Choroid plexus epithelial cell (primary cell): Measurements from ENCODE around the gene SNED1.

ENCODE experiments used
- DNase-seq: peaks from one replicate; pipeline ENCODE4 v3.0.0-alpha.2; 2010; ENCODE audit warnings: low read depth
- H3K4me3 ChIP-seq: 2 replicates; pipeline ENCODE4 v1.5.1; 2011; ENCODE audit warnings: low read depth, mild to moderate bottlenecking, control low read depth, low read length, moderate library complexity
- CTCF ChIP-seq: conservative IDR thresholded peaks from 2 replicates; pipeline ENCODE4 v1.5.1; 2011; ENCODE audit warnings: low read depth, mild to moderate bottlenecking, control low read depth, inconsistent platforms, low read length, moderate library complexity

SNED1 gene

GRCh38 chr2:241025639-241026038, 27.2 kb downstream of the SNED1 start:
- no peak for TF ChIP-seq CTCF
- no peak overlapping the region for H3K4me3 ChIP-seq
- DNase-seq: no peak

GRCh38 chr2:241029599-241030332, 31.3 kb downstream of the SNED1 start:
- no peak for DNase-seq
- H3K4me3 ChIP-seq: no peak overlapping the region
- TF ChIP-seq CTCF: no peak

GRCh38 chr2:241030333-241030680, 31.9 kb downstream of the SNED1 start:
- TF ChIP-seq CTCF: no peak
- H3K4me3 ChIP-seq: no peak overlapping the region

GRCh38 chr2:241030883-241031282, 32.5 kb downstream of the SNED1 start:
- no peak for DNase-seq
- no peak for TF ChIP-seq CTCF
- H3K4me3 ChIP-seq: no peak overlapping the region

More at GRCh38 chr2:241030333-241030680, 31.9 kb downstream of the SNED1 start:
- no peak for DNase-seq

- no peak for TF ChIP-seq CTCF
- H3K4me3 ChIP-seq: no peak overlapping the region
- DNase-seq: no peak
Measured at GRCh38 chr2:241031436-241032165, 33.2 kb downstream of the SNED1 start.

- H3K4me3 ChIP-seq: no peak overlapping the region
- TF ChIP-seq CTCF: no peak
- no peak for DNase-seq
Measured at GRCh38 chr2:241033336-241033987, 35.0 kb downstream of the SNED1 start.
